Stimulated activated CD4-positive, alpha-beta T cell treated with anti-CD3 and anti-CD28 coated beads, Interleukin-1b, Interleukin-23, amount 100 ng/mL, for 24 hours (primary cell): ENCODE measurements around the gene ANAPC15.

Experiments used
- DNase-seq, 4 experiments: peaks; one replicate each; pipeline ENCODE4 v3.0.0-alpha.2; 2020; ENCODE audit warnings: low read depth in 4 of 4, low spot score in 1 of 4

ANAPC15 gene

DNA sequence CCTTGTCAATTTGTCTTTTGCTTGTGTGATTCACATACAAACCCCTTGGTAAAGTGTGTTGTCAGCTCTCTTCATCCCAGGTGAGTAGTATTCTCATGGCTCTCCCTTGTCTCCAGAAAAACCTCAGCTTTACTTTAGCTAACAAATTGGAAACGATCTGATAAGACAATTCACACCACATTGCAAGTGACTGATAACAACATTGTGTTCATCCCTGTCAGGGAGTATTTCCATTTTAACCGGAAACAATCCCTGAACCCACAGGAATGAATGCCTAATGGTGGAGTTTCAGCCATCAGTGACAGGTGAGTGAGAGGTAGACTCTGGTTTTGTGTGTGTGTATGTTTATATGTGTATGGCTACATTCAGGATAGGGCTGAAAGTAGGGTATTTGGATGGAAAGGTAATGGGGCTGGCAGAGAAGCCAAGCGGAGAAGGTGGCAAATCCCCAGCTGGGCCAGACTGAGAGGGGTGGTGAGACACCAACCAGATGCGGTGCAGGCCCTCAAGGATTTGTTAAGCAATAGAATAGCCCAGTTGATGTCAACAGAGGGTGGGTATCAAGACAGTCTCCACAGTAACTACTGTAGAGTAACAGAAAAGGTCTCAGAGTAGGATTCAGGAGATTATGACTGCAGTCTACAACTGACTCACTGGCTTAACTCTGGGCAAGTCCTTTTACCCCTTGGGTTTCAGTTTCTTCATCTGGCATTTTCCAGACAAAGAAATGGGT lies 24.3 kb downstream of the ANAPC15 start:
- DNase-seq: no peak

DNA sequence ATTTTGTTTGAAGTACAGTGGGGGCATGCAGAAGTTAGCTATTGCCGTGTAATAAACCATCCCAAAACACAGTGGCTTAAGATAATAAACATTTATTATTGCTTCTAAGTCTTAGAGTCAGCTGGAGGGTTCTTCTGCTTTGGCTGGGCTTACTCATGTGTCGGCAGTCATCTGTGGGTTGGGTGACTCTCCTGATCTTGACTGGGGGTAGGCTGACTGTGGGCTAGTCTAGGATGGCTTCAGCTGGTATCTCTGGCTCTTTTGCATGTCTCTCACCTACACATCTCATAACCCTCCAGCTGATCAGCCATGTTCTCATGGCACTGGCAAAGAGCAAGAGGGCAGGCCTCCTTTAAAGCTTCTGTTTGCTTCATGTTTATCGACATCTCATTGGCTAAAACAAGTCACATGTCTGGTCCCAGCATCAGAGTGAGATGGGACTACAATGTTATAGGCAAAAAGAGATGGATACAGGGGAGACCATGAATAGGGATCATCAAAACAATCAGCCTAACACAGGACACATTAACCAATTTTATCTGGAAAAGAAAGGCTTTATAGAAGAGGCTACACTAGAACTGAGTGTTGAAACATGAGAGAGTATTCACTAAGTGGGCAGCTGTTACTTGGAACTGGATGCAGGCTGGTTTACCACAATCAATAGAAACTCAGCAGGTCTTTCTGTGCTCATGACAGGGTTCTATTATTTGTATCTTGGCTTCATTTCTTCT lies 26.7 kb downstream of the ANAPC15 start:
- no peak for DNase-seq

DNA sequence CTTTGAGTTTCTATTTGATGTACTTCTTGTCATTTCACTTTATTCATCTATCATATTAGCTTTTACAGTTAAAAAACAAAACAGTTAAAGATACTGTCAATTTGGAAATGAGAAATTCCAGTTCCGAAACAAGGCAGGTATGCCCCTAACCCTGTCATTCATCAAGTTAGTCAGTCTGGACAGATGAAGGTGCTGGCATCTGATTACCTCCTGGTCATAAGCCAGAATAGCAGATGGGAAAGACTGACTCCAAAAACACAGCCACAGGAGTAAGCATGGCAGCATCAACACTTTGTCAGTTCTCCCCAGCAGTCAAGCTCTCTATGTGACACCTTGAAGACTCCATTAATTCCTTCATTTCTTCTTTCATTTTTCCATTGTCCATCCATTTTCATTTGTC lies 27.5 kb downstream of the ANAPC15 start:
- DNase-seq: no peak

DNA sequence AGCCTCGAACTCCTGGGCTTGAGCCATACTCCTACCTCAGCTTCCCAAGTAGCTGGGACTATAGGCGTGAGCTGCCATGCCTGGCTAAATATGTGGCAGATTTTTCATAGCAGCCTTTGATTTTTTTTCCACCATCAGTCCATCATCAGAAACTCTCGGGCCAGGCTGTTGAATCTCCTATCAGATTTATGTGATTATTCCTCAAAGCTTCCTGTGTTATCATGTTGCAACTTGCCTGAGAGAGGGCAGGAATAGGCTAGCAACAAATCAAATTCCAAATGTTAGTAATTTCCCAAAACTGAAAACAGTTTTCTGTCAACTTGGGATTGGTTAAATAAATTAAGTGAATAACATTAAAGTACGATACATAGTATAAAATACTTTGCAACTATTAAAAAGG lies 28.4 kb downstream of the ANAPC15 start:
- DNase-seq: no peak

DNA sequence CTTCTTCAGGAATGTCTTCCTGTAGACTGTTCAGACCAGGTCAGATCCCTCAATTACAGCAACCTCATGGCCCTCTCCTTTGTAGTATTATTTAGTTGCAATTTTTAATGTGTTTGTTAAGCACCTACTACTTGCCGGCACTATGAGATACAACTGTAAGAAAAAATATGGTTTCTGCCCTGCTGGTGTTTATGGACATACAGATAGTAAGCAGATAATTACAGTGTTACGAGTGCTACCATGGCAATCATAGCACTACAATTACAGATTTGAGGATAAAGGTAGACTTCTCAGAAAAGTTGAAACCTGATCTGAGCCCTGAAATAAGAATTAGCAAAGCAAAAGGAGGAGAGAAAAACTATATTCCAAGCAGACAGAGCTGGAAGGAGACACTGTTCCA lies 29.1 kb downstream of the ANAPC15 start:
- DNase-seq: no peak

DNA sequence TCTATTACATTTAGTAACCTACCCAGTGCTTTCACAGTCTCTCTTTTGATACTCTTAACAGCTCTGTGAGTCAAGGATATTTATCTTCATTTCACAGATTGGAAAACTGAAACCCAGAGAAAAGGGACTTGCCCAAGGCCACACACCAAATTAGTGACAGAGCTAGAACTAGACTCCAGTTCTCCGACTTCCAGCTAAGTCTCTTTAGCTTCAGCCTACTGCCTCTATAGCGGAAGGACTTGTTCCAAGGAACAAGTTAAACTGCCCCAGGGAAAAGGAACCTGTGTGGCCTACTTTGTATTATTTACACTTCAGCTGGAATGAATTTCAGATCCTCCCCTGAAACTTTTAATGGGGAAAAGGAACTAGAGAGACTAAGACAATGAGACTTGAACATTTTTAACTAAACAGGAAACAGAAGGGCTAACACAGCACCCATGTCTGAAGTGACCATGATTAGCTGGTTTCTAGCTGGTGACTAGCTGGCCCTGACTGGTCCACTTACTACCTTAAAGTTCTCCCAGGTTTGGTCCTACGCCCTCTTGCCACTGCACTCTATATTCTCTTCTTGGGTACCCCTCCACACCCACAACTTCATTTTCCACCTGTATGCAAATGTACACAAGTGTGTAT lies 30.6 kb downstream of the ANAPC15 start:
- DNase-seq: no peak

DNA sequence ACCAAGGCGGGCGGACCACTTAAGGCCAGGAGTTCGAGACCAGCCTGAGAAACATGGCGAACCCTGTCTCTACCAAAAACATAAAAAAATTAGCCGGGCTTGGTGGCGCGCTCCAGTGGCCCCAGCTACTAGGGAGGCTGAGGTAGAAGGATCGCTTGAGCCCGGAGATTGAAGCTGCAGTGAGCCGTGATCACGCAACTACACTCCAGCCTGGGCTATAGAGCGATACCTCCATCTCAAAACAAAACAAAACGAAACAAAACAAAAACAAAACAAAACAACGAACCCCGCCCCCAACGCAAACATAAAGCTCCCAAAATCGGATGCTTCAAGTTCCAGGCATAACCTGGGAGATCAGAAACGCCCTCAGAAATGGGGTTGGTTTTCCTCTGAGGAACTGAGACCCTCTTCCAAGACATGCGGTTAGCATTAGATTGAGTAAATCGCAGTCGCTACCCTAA lies 31.3 kb downstream of the ANAPC15 start:
- no peak for DNase-seq

DNA sequence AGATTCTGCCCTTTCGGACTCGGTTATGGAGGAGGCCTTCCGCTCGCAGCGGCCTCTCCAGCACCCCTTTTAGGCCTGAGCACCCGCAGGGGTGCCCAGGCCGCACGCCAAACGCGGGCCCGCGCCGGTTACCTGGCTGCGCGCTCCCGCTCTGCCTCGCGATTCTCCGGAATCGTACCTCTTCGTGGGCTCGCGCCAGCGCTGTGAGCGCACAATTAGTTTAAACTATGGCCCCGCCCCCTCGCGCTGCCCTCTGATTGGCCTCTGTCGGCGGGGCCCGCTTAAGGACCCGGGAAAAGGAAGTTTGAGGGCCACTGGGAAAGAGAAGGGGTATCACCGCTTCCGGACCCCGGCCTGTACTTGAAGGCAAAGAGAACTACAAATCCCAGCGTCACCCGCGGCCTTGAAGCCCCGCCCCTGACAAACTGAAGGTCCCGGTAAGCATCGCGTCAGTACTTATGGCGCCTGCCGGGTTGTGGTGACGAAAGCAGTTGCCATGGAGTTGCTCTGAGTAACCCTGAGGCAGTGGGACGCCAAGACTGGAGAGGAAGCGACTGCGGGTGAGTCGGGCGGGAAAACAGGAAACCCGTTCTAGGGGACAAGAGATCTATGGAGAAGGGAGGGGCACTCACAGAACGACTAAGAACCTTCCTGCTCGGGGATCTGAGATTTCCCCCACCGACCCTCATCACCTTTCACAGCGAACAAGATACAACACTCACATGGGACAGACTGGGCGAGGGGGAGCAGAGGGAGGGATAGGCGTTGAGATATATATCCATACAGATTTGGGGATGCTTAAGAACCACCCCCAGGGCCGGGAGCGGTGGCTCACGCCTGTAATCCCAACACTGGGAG lies 31.9 kb downstream of the ANAPC15 start, which contains the start of the genes LRRC51 and NUMA1:
TSS of gene LRRC51 (plus strand) at position 525 of the 858 bp plus-strand sequence. CDS start 8,234 bp downstream, outside the sequence.
TSS of gene NUMA1 (minus strand) at position 217 of the 858 bp plus-strand sequence. CDS start 44,599 bp downstream, outside the sequence.
- DNase-seq: peak; percentile 93 to 99 (median 96)

DNA sequence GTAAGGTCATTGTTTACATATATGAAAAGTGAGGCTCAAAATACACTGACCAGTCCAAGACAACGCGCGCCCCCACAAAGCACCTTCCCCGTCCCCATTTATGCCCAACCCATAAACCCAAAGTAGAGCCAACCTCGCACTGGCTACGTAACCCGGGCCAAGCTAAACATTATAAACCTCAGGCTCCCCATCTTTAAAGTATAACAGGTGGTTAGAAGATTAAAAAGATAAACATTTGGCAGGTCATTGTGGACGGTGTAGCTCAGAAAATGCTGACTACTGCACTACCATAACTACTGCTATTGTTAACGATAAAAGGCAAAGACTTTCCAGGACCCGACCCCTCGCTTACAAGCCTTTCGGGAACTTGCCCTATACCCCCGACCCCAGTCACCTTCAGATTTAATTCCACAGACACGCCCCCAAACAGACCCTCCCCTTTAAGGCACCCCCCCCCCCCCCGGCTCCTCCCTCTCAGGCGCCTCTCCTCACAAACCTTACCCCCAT lies 32.6 kb downstream of the ANAPC15 start:
- DNase-seq: no peak

DNA sequence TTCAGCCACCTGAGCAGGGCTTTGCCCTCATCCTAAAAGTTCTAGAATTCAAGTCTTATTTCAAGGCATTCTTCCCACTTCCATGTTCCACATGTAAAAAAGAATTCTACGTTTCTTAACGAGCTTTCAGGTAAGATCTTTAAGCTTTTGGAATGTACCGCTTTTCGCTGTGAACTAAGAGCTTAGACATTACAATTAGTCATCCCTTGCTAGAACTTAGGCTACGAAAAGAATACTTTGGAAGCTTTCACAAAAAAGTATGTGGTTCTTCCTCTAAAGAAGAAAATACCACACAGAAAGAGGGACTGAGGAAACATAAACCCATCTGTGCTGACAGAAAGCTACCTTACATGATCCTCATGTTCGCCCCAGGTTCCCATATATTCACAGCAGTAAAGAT lies 34.0 kb downstream of the ANAPC15 start:
- no peak for DNase-seq

DNA sequence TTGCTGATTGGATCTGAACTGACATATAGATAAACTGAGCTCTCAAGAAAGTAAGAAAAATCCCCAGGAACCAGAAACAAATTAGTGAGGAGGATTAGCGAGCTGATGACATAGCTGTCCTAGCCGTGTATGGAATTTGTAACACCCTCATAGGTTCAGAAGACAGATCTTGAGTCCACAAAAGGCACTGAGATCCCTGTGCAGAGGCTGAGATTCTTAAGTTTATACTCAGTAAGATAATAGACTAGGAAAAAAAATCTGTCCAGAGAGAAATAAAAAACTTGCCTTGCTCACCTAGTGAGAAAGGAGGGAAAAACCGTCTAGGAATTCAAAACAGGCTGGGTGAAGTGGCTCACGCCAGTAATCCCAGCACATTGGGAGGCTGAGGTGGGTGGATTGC lies 36.7 kb downstream of the ANAPC15 start:
- no peak for DNase-seq

DNA sequence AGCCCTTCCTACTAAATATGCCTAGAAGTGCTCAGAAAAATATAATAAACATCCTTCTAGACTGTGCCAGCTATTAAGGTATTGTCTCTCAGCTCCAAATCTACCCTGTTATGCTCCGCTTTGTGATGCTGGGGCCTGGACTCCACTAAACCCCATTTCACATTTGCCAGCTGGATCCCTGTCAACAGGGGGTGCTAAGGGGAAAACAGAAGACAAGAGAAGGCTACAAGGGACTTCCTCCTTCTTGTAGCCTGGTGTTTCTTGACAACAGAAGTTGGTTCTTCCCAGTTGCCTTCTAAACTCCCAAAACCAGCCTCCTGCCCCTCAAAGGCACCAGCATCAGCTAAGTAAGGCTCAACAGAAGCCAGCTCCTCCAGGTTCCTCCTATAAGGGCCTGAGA lies 37.4 kb downstream of the ANAPC15 start:
- DNase-seq: no peak

DNA sequence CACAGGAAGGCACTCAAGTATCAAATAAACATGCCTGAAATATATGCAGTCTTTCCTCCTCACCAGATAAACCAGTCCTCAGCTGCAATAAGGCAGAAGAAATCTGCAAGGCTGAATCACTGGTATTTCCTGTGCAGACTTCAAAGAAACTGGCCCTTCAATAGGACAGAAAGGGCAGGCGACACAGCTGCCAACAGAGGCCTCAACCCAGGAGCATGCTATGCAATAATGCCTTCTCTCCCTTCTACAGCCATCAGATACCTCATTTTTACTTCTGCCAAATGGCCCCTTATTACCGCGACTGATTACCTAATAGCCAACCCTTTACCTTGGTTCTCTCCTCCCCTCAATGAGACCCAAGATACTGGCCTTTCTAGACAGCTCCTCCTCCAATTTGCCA lies 40.1 kb downstream of the ANAPC15 start:
- no peak for DNase-seq

DNA sequence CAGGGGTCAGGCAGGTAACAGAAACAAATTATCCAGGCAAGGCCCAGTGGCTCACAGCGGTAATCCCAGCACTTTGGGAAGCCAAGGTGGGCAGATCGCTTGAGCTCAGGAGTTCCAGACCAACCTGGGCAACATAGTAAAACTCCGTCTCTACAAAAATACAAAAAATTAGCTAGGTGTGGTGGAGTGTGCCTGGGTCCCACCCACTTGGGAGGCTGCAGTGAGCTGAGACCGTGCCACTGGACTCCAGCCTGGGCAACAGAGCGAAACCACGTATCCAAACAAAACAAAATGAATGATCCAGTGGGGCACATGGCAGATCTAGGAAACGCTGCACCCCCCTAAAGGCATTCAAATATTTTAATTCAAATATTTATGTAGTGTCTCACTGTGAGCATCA lies 42.0 kb downstream of the ANAPC15 start:
- DNase-seq: no peak

DNA sequence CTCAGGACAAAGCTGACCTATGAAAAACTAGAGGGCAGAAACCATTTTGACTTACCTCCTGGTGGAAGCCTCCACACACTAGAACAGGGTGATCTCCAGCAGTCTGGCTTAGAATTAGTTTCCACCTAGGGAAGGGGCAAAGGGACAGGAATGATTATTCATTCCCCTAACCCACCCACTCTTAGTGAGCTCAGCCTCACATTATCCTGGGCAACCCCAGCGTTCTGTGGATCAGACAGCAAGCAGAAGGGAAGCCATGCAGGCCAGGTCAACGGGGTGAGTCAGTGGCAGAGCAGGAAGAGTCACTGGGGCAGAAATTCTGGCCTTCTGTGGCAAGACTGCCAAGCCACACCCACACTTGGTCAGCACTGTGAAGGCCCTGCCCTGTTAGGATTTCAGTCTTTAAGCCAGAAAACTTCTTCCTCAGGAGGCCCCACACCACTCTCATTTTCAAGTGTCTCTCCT lies 42.7 kb downstream of the ANAPC15 start:
- DNase-seq: no peak

DNA sequence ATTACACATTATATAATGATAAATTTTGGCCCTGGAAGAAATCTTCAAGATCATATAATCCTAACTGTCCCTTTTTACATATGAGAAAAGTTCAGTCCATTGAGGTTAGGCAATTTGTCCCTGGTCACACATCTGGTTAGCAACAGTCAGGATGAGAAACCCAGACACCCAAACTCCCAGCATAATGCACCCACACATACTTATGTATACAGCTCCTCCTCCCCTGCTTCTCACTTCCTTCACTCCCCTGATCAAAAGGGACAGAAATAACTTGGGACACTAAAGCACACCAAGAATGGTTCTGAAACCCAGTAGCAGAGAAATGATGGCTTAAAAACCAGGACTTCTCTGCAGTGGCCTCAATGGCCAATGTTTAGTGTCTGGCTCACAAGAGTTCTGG lies 43.3 kb downstream of the ANAPC15 start:
- no peak for DNase-seq

DNA sequence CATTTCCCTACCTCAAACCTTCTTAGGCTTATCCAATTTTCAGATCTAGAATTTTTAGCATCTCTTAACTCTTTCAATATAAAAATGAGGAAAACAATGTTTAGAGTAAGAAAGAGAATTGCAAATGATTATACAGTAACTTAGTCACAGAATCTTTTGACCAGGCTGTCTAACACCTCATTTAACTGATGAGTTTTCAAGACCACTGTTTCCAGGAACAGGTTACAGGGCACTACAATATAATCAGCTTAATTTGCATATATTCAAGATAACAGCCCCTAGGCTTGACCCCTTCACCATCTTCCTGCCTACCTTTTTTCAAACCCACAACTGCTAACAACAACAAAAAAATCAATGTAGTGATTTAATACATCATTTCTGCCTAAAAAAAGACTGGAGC lies 44.8 kb downstream of the ANAPC15 start:
- no peak for DNase-seq

DNA sequence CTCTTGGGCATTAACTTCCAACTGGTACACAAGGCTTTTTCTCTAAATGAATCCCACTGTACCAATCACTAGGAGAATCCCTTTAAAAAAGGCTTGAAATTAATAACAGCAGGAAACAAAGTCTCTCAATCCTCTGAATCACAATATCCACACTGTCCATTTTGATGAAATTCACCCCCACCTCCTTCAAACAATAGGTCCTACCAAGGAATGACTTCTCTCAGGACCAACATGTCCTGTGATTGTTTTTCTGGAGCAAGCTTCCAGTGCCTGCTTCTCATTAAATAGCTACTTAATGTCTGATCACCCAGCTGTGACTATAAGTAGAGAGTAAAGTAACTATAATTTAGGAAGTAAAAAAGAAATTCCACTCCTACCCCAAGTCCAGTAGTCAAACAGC lies 45.2 kb downstream of the ANAPC15 start:
- no peak for DNase-seq

DNA sequence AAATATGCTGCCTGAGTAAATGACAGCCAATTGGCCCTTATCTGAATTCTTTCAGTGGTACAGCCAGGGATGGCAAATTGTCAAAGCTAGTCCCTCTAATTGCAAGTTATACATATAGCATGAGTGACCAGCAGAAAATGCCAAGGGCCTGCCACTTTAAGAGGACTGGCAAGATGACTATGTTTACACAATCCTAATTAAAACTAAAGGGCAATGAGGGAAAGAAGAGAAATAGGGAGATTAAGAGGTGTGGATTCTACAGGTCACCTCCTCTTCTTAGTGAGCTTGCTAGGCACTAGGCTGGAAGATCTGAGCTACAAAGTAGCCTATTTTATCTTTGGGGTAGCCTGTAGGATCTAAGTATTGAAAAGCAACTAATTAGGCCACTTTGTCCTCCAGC lies 45.6 kb downstream of the ANAPC15 start:
- DNase-seq: no peak

DNA sequence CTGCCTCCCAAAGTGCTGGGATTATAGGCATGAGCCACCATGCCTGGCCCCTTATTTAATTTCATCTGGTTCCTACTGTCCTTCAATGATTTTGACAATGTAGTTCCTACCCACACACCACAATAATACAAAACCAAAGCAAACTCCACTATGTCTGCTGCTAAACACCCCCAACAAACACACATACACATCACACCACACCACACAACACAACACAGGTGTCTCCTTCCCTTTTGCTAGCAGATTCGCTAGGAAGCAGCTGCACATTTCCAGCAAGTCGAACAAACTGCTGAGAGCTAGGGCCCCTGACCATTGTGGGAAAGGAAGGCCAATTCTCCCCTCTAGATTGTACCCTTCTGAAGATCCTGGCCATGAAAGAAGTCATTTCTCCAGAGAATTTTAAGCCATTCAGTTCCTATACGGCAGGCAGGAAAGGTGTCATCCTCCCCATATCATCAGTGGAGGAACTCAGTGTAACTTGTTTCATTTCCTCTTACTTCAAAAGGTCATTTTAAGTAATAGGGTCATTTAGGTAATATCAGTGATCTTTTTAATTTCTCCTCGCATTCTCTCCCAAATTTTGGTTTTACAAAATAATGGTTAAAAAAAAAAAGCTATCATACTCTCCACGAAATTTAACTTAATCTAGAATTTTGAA lies 50.6 kb downstream of the ANAPC15 start:
- DNase-seq: no peak
